Stimulated activated CD4-positive, alpha-beta T cell treated with anti-CD3 and anti-CD28 coated beads, Interleukin-12 subunit alpha, Interleukin-12 subunit beta, amount 100 ng/mL, for 4 hours (primary cell): ENCODE data around the gene ORM2.
A peak's percentile ranks its signal among the peaks of the same experiment; 100 is the strongest.

ENCODE experiments used
- DNase-seq: peaks from one replicate; pipeline ENCODE4 v3.0.0-alpha.2; 2020

The ORM2 gene

DNA sequence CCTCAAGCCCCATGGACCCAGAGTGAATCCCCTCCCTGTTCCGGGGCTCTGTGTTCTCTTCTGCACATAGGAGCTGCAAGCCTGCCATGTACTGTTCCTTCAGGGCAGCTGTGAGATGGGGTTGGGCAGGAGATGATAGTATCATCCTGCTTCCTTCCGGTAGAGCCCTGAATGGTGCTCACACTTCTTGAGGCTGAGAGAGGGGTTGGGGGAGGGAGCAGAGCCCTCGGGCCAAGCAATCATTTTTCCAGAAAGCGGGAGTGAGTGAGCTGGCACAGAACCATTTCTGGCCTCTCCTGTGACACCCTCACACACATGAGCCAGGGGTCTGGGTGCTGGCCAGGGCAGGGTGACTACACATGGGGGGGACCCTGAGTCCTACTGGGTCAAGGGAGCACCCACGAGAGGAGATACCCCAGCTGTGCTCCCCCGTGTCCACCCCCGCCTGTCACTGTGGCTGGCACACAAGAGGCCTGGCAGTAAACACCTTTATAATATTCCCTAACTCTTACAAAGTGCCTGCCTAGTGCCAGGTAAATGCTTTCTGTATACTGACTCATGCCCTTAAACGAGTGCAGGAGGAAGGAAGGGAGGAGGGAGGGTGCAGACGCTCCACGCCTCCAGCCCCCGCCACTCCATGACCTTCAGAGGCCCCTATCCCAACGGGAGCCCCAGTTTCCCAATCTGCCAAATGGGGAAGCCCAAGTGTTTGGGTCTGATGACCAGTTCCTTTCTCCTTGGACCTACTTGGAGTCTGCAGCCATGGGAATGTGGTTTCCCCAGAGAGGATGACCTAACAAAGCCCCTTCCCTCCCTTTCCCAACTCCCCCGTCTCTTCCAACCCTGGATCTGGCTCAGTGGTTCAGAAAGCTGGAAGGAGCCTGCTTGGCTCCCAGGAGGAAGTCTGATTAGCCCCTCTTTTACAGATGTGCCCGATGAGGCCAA lies 42.6 kb downstream of the ORM2 start:
- DNase-seq = no peak

DNA sequence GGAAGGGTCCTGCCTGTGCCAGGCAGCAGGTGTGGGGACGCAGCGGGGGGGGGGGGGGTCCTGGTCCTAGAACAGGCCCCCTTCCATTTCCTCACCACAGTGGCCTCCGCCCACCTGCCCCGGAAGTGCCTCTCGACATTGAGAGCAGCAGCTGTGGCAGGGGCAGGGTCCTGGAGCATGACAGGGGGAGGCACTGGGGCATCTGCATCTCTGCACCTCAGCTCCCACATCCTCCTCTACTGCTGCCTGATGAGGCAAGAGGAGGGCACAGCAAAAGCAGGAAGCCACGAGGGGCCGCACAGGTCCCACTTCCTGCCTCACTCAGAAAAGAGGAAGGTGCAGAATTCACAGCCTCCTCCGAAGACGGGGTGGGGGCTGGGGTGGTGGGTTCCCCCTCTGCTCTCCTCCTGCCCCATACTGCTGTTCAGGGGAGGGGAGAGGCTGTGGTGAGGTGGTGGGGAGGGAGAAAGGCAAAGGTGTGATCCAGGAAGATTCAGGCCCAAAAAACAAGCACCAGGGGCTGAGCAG lies 43.3 kb downstream of the ORM2 start:
- peak; percentile 58 for DNase-seq

DNA sequence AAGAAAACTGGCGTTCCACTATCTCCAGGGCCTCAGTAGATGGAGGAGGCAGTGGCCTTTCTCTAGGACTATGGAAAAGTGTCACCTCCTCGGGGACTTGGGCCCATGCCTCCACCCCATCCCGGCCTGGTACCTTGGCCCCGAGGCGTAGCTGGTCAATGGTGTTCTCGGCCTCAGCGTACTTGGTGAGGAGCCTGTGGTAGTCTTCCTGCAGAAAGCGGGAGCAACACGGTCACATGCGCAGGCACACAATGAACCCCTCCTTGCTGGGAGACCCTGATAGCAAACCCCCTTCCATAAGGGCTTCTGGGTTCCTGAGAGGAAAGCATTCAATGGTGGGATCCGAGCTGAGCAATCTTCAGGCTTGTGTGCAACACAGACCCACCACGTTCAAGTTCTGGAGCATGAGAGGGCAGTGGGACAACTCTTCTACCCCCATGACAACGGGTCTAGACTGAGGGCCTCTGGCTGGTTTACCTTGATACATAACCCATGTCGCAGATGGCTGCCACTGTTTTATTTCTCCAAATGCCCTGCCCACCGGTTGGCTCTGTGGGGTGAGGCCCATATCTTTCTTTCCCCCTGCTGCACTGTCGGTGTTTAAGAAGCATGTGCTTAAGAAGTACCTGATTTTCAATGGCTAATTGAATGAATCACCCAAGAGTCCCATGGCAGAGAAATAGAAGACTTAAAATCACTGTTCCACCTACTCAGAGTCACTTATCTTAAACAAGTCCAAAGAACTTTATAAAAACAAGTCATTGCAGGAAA lies 44.5 kb downstream of the ORM2 start:
- no peak for DNase-seq

DNA sequence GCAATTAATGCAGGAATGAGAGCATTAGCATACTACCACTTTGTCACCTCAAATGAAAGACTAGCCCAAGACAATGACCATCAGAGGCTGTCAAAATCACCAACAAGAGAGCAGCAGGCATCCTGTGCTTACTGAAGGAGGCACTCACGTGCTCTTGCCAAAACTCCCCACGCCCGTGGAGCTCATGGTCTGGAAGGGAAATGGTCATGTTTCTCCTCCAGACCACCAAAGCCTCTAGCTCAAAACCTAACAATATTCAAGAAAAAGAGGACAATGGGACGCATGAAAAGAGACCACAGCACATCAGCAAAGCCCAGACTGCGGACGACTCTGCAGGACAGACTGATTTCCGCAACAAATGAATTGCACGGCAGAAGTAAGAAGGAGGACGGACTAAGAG lies 45.3 kb downstream of the ORM2 start:
- DNase-seq = no peak

DNA sequence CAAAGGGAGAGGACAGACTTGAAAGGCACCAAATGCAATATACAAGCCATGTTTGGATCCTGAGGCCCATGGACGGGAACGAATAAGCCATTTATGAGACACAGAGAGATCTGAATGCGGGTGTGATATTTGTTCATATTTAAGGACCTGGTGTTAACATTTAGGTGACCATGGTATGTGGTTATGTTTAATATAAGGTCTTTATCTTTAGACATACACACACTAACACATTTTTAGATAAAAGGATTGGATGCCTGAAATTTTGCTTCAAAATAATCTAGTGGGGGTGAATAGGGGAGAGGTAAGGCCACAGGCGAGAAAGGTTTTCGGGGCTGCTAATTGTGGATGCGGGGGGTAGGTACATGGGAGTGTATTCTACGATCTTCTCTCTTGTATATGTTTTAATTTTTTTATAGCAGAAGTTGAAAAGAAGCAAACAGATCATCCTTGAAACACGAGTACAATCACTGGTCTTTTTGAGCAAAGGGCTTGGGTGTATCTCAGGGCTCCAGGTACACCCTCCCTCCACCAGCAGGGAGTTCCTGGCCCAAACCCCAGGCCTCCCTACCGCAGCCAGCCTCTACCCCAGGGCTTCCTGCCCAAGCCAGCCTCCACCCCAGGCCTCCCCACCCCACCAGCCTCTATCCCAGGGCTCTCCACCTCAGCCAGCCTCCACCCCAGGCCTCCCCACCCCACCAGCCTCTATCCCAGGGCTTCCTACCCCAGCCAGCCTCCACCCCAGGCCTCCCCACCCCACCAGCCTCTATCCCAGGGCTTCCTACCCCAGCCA lies 45.9 kb downstream of the ORM2 start:
- no peak for DNase-seq

DNA sequence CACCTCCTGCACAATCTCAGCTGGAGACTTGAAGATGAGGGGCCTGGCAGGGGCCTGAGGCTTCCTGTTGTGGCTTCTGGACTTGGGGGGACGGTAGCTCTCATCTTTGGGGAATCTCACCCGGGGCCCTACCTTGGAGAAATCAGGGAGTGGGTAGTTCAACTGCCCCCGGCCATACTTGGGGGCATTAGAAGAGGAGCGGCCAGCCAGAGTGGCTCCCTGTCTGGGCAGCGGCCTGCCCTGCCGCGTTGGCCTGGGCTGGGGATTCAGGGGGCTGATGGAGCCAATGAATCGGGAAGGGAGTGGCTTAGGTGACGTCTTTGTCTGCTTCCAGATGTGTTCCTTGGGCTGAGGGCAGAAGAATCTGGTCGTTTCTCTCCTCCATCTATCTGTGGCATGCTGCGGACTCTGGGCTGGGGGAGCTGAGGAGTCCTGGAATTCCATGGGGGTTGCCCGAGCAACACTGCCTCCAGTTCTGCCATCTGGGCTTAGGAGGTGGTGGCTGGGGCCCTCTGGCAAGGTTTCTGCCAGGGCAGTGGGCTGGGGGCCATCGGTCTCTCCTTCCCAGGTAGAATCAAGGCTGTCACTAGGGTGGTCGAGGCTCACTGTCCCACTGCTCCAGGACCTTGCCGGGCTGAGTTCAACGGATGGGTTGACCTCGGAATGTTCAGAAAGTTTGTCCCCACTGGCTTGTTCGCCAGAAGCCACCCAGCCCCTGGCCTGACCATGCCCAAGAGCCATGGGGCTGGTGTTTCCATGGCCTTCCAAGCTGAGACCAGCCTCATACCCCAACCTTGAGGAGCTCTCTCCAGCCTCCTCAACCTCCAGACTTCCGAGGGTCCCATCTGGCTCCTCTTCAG lies 47.1 kb downstream of the ORM2 start:
- DNase-seq = no peak

DNA sequence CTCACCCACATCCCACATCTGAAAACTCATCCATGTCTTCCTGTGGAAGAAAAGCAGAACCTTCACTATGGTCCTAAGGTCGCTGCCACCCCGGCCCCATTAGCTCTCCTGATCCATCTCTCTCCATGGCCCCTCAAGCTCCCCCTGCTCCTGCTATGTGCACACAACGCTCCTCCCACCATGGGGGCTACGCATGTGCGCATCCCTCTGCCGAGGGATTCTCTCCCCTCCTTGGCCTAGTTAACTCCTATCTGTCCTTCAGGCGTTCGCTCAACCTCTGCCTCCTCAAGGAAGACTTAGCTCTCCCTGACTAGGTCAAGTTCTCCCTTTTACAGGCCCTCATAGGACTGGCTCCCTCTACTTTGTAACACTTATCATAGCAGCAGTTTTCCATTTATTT lies 48.3 kb downstream of the ORM2 start:
- no peak for DNase-seq

DNA sequence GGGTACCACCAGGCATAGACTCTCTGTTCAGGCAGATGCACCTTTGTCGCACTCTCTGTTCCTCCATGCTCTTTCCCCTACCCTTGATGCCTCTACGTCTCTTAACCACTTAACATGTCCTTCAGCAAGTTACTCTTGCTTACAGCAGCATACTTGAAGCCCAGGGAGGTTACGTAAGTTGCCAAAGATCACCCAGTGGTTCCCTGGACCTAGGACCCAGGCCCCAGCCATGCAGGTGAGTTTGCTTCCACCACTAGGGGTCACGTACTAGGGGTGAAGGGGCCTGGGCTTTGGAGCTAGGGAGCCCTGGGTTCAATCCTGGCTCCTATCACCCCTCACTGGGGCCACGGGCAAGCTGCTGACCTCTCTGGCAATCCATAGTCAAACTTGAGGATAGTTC lies 49.2 kb downstream of the ORM2 start:
- no peak for DNase-seq
